Large intestine (tissue), 3 donors: ENCODE data around the gene MIB2. TPM values are rescaled to one million over a fixed set of nuclear protein-coding genes. Genes with fewer than 3 reads are reported as not detected.

Source experiments
- DNase-seq, 2 donors: peaks; one replicate each; pipeline versions ENCODE4 v3.0.0 to v3.0.0-alpha.2; 2013
- H3K27ac ChIP-seq: one replicate; pipeline ENCODE4 v1.5.1; 2013; ENCODE audit warnings: low read length
- H3K27me3 ChIP-seq: 2 replicates; pipeline ENCODE4 v1.6.1; 2013; ENCODE audit warnings: low read length; ENCODE audit not compliant: control insufficient read depth, insufficient read depth
- H3K36me3 ChIP-seq: 2 replicates; pipeline ENCODE4 v1.6.1; 2013; ENCODE audit warnings: low read length; ENCODE audit not compliant: control insufficient read depth, insufficient read depth
- H3K4me1 ChIP-seq: one replicate; pipeline ENCODE4 v1.6.1; 2013; ENCODE audit warnings: low read length; ENCODE audit not compliant: control insufficient read depth, insufficient read depth
- H3K4me3 ChIP-seq: one replicate; pipeline ENCODE4 v1.5.1; 2013; ENCODE audit warnings: low read length
- H3K9me3 ChIP-seq: one replicate; pipeline ENCODE4 v1.6.1; 2013; ENCODE audit warnings: mild to moderate bottlenecking, low read depth, low read length, moderate library complexity; ENCODE audit not compliant: control insufficient read depth
- WGBS: methylation state at CpG from one replicate; pipeline ENCODE4 v1.1.5; 2013; ENCODE audit warnings: low lambda C conversion rate; ENCODE audit not compliant: insufficient coverage; 5-methylcytosine and 5-hydroxymethylcytosine counted together
- polyA plus RNA-seq: library from polyadenylated mRNA; unstranded; fragments of 120-200 nt; gene quantifications from one replicate; pipeline ENCODE4 v1.2.1, GENCODE V29; 2013

The MIB2 gene
- polyA plus RNA-seq, 1 donor: 49.8 TPM

GRCh38 chr1:1604374-1605033, 10.8 kb upstream of the MIB2 start:
- H3K36me3 ChIP-seq: no peaks in the 10 kb centered on the region
- WGBS: no CpG with 5 or more reads among the region's 15 CpGs
- no peak for DNase-seq
- peaks cover 36% of the 10 kb centered on the region for H3K27me3 ChIP-seq
- H3K9me3 ChIP-seq: peaks cover 11% of the 10 kb centered on the region
- no peaks in the 10 kb centered on the region for H3K4me1 ChIP-seq
- no peak overlapping the region for H3K27ac ChIP-seq
- no peak overlapping the region for H3K4me3 ChIP-seq

GRCh38 chr1:1605034-1605591, 10.2 kb upstream of the MIB2 start:
- DNase-seq: no peak
- Histone ChIP-seq H3K27ac (no peak overlapping the region), H3K36me3 (no peaks in the 10 kb centered on the region), H3K9me3 (peaks cover 11% of the 10 kb centered on the region), H3K27me3 (peaks cover 36% of the 10 kb centered on the region), H3K4me3 (no peak overlapping the region), H3K4me1 (no peaks in the 10 kb centered on the region)
- WGBS: no CpG with 5 or more reads among the region's 14 CpGs

DNA sequence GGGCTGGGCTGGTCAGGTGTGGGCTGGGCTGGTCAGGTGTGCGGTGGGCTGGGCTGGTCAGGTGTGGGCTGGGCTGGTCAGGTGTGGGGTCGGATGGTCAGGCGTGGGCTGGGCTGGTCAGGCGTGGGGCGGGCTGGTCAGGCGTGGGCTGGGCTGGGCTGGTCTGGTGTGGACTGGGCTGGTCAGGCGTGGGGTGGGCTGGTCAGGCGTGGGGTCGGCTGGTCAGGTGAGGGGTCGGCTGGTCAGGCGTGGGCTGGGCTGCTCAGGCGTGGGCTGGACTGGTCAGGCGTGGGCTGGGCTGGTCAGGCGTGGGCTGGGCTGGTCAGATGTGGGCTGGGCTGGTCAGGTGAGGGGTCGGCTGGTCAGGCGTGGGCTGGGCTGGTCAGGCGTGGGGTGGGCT, 9.6 kb upstream of the MIB2 start:
- H3K9me3 ChIP-seq: peaks cover 6% of the 10 kb centered on the region
- no peaks in the 10 kb centered on the region for H3K36me3 ChIP-seq
- peaks cover 31% of the 10 kb centered on the region for H3K27me3 ChIP-seq
- no CpG with 5 or more reads among the region's 17 CpGs for WGBS
- DNase-seq: no peak
- H3K27ac ChIP-seq: no peak overlapping the region
- H3K4me3 ChIP-seq: no peak overlapping the region
- H3K4me1 ChIP-seq: no peaks in the 10 kb centered on the region

DNA sequence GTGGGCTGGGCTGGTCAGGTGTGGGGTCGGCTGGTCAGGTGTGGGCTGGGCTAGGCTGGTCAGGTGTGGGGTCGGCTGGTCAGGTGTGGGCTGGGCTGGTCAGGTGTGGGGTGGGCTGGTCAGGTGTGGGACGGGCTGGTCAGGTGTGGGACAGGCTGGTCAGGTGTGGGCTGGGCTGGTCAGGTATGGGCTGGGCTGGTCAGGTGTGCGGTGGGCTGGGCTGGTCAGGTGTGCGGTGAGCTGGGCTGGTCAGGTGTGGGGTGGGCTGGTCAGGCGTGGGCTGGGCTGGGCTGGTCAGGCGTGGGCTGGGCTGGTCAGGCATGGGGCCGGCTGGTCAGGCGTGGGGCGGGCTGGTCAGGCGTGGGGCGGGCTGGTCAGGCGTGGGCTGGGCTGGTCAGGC, 9.1 kb upstream of the MIB2 start:
- H3K9me3 ChIP-seq: peaks cover 2% of the 10 kb centered on the region
- no peak overlapping the region for H3K4me3 ChIP-seq
- no peak overlapping the region for H3K27ac ChIP-seq
- H3K27me3 ChIP-seq: peaks cover 26% of the 10 kb centered on the region
- DNase-seq: no peak
- no peaks in the 10 kb centered on the region for H3K36me3 ChIP-seq
- WGBS: no CpG with 5 or more reads among the region's 13 CpGs
- H3K4me1 ChIP-seq: no peaks in the 10 kb centered on the region

GRCh38 chr1:1609822-1610485, 5.3 kb upstream of the MIB2 start:
- no peak for DNase-seq
- H3K27me3 ChIP-seq: no peaks in the 10 kb centered on the region
- WGBS: no CpG with 5 or more reads among the region's 12 CpGs
- H3K9me3 ChIP-seq: no peaks in the 10 kb centered on the region
- H3K4me1 ChIP-seq: peaks cover 6% of the 10 kb centered on the region
- H3K36me3 ChIP-seq: no peaks in the 10 kb centered on the region
- H3K4me3 ChIP-seq: no peak overlapping the region
- H3K27ac ChIP-seq: no peak overlapping the region

- Histone ChIP-seq H3K27me3 (no peaks in the 10 kb centered on the region), H3K4me3 (no peak overlapping the region), H3K36me3 (no peaks in the 10 kb centered on the region), H3K4me1 (peaks cover 6% of the 10 kb centered on the region), H3K9me3 (no peaks in the 10 kb centered on the region), H3K27ac (no peak overlapping the region)
- 100% methylated on average over 1 of the region's 9 CpGs for WGBS
- no peak for DNase-seq
Observed at GRCh38 chr1:1610796-1611195, 4.5 kb upstream of the MIB2 start.

GRCh38 chr1:1612104-1612400, 3.2 kb upstream of the MIB2 start:
- Histone ChIP-seq H3K4me3 (no peak overlapping the region), H3K27me3 (no peaks in the 10 kb centered on the region), H3K27ac (no peak overlapping the region), H3K9me3 (no peaks in the 10 kb centered on the region), H3K36me3 (no peaks in the 10 kb centered on the region), H3K4me1 (peaks cover 10% of the 10 kb centered on the region)
- no CpG with 5 or more reads among the region's 3 CpGs for WGBS
- no peak for DNase-seq

GRCh38 chr1:1613509-1614082, 1.7 kb upstream of the MIB2 start:
- peak overlapping the region; percentile 100 for H3K4me3 ChIP-seq
- no peak for DNase-seq
- peak overlapping the region; percentile 100 for H3K27ac ChIP-seq

DNA sequence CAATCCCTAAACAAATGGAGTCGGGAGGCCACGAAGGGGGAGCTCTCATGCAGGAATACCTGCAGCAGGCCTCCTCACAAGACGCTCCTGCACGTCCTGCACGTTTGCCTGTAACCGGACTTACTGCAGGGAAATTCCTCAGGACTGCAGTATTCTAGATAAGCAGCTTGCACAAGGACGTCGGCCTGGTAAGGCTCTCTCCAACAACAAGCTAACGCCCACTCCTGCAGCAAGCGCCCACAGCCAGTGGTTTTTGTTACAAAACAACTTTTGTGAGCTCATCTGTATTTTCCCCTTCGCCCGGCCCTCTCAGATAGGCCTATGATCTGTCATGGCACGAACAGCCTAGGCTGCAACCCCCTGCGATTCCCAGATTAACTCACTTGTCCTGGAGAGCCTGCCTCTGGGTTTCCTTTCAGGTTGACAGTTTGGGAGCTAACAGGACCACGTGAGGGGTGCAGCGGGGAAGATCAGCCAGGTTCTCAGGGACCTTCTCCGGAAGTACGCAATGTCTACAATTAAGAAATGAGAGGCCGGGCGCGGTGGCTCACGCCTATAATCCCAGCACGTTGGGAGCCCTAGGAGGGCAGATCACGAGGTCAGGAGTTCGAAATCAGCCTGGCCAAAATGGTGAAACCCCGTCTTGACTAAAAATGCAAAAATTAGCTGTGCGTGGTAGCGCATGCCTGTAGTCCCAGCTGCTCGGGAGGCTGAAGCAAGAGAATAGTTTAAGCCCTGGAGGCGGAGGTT, 921 bp upstream of the MIB2 start:
- Histone ChIP-seq H3K9me3 (no peaks in the 10 kb centered on the region), H3K4me3 (peak overlapping the region; percentile 100), H3K27ac (peak overlapping the region; percentile 100), H3K27me3 (no peaks in the 10 kb centered on the region), H3K4me1 (peaks cover 10% of the 10 kb centered on the region), H3K36me3 (peaks cover 14% of the 10 kb centered on the region)
- DNase-seq: peak; percentile 91 to 92
- WGBS: 0% methylated on average over 2 of the region's 30 CpGs

More at GRCh38 chr1:1613509-1614082, 1.7 kb upstream of the MIB2 start:
- H3K36me3 ChIP-seq: peaks cover 11% of the 10 kb centered on the region
- H3K9me3 ChIP-seq: no peaks in the 10 kb centered on the region
- no peaks in the 10 kb centered on the region for H3K27me3 ChIP-seq
- no CpG with 5 or more reads among the region's 11 CpGs for WGBS
- H3K4me1 ChIP-seq: peaks cover 10% of the 10 kb centered on the region

- H3K9me3 ChIP-seq: no peaks in the 10 kb centered on the region
- H3K27ac ChIP-seq: peak overlapping the region; percentile 100
- H3K4me3 ChIP-seq: peak overlapping the region; percentile 100
- no CpG with 5 or more reads among the region's 23 CpGs for WGBS
- peaks cover 10% of the 10 kb centered on the region for H3K4me1 ChIP-seq
- peaks cover 14% of the 10 kb centered on the region for H3K36me3 ChIP-seq
- no peaks in the 10 kb centered on the region for H3K27me3 ChIP-seq
- DNase-seq: no peak
Observed at GRCh38 chr1:1614954-1615255, 395 bp upstream of the MIB2 start.
